ENCODE data around the gene USP30. TPM values are rescaled to one million over a fixed set of nuclear protein-coding genes. Genes with fewer than 3 reads are reported as not detected.

USP30 gene
- total RNA-seq, 2 experiments from 2014 or later: 21.8 to 23.0 TPM

- POLR2A ChIA-PET: no interaction called here
- no peak for ATAC-seq (ENCODE audit: poor library complexity)
- TF ChIP-seq, protein P1, sequence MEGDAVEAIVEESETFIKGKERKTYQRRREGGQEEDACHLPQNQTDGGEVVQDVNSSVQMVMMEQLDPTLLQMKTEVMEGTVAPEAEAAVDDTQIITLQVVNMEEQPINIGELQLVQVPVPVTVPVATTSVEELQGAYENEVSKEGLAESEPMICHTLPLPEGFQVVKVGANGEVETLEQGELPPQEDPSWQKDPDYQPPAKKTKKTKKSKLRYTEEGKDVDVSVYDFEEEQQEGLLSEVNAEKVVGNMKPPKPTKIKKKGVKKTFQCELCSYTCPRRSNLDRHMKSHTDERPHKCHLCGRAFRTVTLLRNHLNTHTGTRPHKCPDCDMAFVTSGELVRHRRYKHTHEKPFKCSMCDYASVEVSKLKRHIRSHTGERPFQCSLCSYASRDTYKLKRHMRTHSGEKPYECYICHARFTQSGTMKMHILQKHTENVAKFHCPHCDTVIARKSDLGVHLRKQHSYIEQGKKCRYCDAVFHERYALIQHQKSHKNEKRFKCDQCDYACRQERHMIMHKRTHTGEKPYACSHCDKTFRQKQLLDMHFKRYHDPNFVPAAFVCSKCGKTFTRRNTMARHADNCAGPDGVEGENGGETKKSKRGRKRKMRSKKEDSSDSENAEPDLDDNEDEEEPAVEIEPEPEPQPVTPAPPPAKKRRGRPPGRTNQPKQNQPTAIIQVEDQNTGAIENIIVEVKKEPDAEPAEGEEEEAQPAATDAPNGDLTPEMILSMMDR (IDR thresholded peaks at IDR 0.05): no peak
- no peaks in the 10 kb centered on the region for H3K27me3 ChIP-seq (ENCODE audit: control insufficient read depth in 1 of 2, insufficient read depth in 2 of 2, low read length in 2 of 2)
- no peak within 1 kb of the TSS for H3K27ac ChIP-seq (ENCODE audit: low read depth in 1 of 2, low read length in 2 of 2)
- no peak for DNase-seq
- H3K9me3 ChIP-seq (ENCODE audit: control insufficient read depth in 1 of 2, insufficient read depth in 1 of 2, low read length in 2 of 2): no peaks in the 10 kb centered on the region
- H3K4me3 Mint-ChIP-seq: no peak within 1 kb of the TSS
- no peak within 1 kb of the TSS for H3K27ac Mint-ChIP-seq
- H3K9me3 Mint-ChIP-seq: no peaks in the 10 kb centered on the region
- H3K36me3 Mint-ChIP-seq (ENCODE audit: low read depth): no peaks in the 10 kb centered on the region
- CTCF ChIA-PET: no interaction called here
- peaks cover 37% of the 10 kb centered on the region for H3K4me1 Mint-ChIP-seq (ENCODE audit: low read depth)
- H3K4me1 ChIP-seq (ENCODE audit: insufficient read depth, low read length): peaks cover 19% of the 10 kb centered on the region
- no peaks in the 10 kb centered on the region for H3K36me3 ChIP-seq (ENCODE audit: insufficient read depth, low read length)
- H3K4me3 ChIP-seq (ENCODE audit: low read length): no peak within 1 kb of the TSS
- intact Hi-C loops (cut with DNase I, micrococcal nuclease): no loop called here
- no peaks in the 10 kb centered on the region for H3K27me3 Mint-ChIP-seq
Observed at GRCh38 chr12:109115758-109116610, 63.6 kb downstream of the USP30 start, which contains the start of gene ACACB. Gene ACACB (plus strand): TSS chr12:109116587. CDS start chr12:109139406, 22,819 bp downstream.

DNA sequence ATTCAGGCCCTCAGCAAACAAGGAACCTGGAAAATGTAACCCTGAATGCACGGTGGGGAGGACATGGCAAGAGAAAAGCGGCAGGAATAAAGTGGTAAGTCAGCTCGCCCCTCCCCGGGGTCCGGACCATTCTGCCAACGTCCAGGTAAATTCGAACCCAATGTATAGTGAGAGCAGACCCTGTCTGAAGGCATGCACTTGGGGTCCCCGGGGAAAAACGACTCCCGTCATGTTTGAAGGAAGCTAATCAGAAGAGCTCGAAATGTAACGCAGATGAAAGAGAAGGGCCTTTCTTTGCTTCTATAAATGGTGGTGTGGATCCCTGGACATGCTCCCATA is 64.2 kb downstream of the USP30 start:
- no peak overlapping the region for H3K27ac Mint-ChIP-seq
- H3K4me1 ChIP-seq (ENCODE audit: insufficient read depth, low read length): peaks cover 17% of the 10 kb centered on the region
- intact Hi-C loops (cut with DNase I, micrococcal nuclease): no loop called here
- TF ChIP-seq, protein P1 (IDR thresholded peaks at IDR 0.05): no peak
- H3K4me3 ChIP-seq (ENCODE audit: low read length): no peak overlapping the region
- no peaks in the 10 kb centered on the region for H3K9me3 Mint-ChIP-seq
- CTCF ChIA-PET: no interaction called here
- POLR2A ChIA-PET: no interaction called here
- H3K36me3 Mint-ChIP-seq (ENCODE audit: low read depth): no peaks in the 10 kb centered on the region
- no peak overlapping the region for H3K27ac ChIP-seq (ENCODE audit: low read depth in 1 of 2, low read length in 2 of 2)
- H3K4me3 Mint-ChIP-seq: no peak overlapping the region
- H3K9me3 ChIP-seq (ENCODE audit: control insufficient read depth in 1 of 2, insufficient read depth in 1 of 2, low read length in 2 of 2): no peaks in the 10 kb centered on the region
- peaks cover 36% of the 10 kb centered on the region for H3K4me1 Mint-ChIP-seq (ENCODE audit: low read depth)
- no peaks in the 10 kb centered on the region for H3K27me3 ChIP-seq (ENCODE audit: control insufficient read depth in 1 of 2, insufficient read depth in 2 of 2, low read length in 2 of 2)
- ATAC-seq (ENCODE audit: poor library complexity) (no peak), DNase-seq (no peak)
- no peaks in the 10 kb centered on the region for H3K27me3 Mint-ChIP-seq
- no peaks in the 10 kb centered on the region for H3K36me3 ChIP-seq (ENCODE audit: insufficient read depth, low read length)

DNA sequence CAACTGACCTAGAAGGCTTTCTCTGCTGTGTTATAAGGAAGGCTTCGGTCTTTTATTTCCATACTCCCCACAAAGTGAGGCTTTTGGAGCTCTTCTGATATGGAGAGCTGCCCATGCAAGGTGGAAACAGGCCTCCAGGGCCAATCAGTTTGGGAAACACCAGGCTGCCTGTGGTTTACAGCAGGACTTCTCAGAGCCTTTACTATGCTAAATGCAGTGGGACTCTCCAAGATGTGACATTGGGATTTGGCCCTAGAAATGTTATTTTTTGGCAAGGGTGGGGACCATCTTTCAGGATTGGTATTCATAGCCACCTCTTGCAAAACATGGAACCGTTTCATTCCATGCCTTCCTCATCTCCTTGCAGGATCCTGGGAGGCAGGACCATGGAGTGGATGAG is 67.7 kb downstream of the USP30 start:
- no peaks in the 10 kb centered on the region for H3K36me3 Mint-ChIP-seq (ENCODE audit: low read depth)
- intact Hi-C loops (cut with DNase I, micrococcal nuclease): no loop called here
- H3K27ac Mint-ChIP-seq: no peak overlapping the region
- peaks cover 9% of the 10 kb centered on the region for H3K4me1 Mint-ChIP-seq (ENCODE audit: low read depth)
- H3K27me3 ChIP-seq (ENCODE audit: control insufficient read depth in 1 of 2, insufficient read depth in 2 of 2, low read length in 2 of 2): no peaks in the 10 kb centered on the region
- H3K27ac ChIP-seq (ENCODE audit: low read depth in 1 of 2, low read length in 2 of 2): no peak overlapping the region
- no peaks in the 10 kb centered on the region for H3K9me3 ChIP-seq (ENCODE audit: control insufficient read depth in 1 of 2, insufficient read depth in 1 of 2, low read length in 2 of 2)
- H3K27me3 Mint-ChIP-seq: no peaks in the 10 kb centered on the region
- DNase-seq (no peak), ATAC-seq (ENCODE audit: poor library complexity) (no peak)
- H3K4me3 ChIP-seq (ENCODE audit: low read length): no peak overlapping the region
- no peak overlapping the region for H3K4me3 Mint-ChIP-seq
- peaks cover 8% of the 10 kb centered on the region for H3K4me1 ChIP-seq (ENCODE audit: insufficient read depth, low read length)
- TF ChIP-seq, protein P1 (IDR thresholded peaks at IDR 0.05): no peak
- ChIA-PET CTCF (interaction anchor here (1.0 kb wide), 1 partner anchor 27 kb away, joined by 3 read pairs; the partner anchor contains the start of gene ALKBH2), POLR2A (no interaction called here)
- peaks cover 3% of the 10 kb centered on the region for H3K36me3 ChIP-seq (ENCODE audit: insufficient read depth, low read length)
- no peaks in the 10 kb centered on the region for H3K9me3 Mint-ChIP-seq
